IMR-90 (cell line): ENCODE data around the gene FXYD6. TPM values are rescaled to one million over a fixed set of nuclear protein-coding genes. Genes with fewer than 3 reads are reported as not detected.

Source experiments
- ATAC-seq: fragments of 200-7000 bp; cut with Tn5 transposase; 2 replicates; pipeline ENCODE4 v1.9.1; 2020; ENCODE audit warnings: low read depth, mild to moderate bottlenecking, moderate library complexity
- BruUV-seq: library from RNA; stranded (reverse); fragments of 400-500 nt; replicated peaks from 2 replicates; lab custom pipeline; 2021; lab: Mats Ljungman, UMichigan
- CTCF ChIA-PET: fragments of 300-600 bp; formaldehyde crosslinking; extraction: SDS; loops from one replicate; lab custom pipeline; 2021; ENCODE audit warnings: antibody characterized with exemption; lab: Yijun Ruan, JAX
- POLR2A ChIA-PET: fragments of 300-600 bp; sonication (Branson Sonifier 250); formaldehyde crosslinking; loops from one replicate; lab custom pipeline; 2022; ENCODE audit warnings: antibody characterized with exemption; ENCODE audit not compliant: unreplicated experiment; lab: Charles Lee
- DNase-seq: peaks from one replicate; pipeline ENCODE4 v3.0.0; 2013
- H2AFZ ChIP-seq: replicated peaks from 2 replicates; pipeline ENCODE3; 2013; ENCODE audit warnings: low read length, mild to moderate bottlenecking; ENCODE audit not compliant: poor library complexity
- H2AK5ac ChIP-seq: 2 replicates; pipeline ENCODE4 v1.6.1; 2013; ENCODE audit warnings: low read depth, low read length, inconsistent platforms
- H2AK9ac ChIP-seq: replicated peaks from 2 replicates; pipeline ENCODE3; 2013; ENCODE audit warnings: mild to moderate bottlenecking, low read depth, low read length, moderate library complexity; ENCODE audit not compliant: poor library complexity
- H2BK120ac ChIP-seq: 2 replicates; pipeline ENCODE4 v1.6.1; 2013; ENCODE audit warnings: low read depth, low read length, inconsistent platforms
- H2BK15ac ChIP-seq: 3 replicates; pipeline ENCODE4 v1.6.1; 2013; ENCODE audit warnings: low read depth, low read length, inconsistent platforms
- H2BK20ac ChIP-seq: 2 replicates; pipeline ENCODE4 v1.6.1; 2013; ENCODE audit warnings: low read depth, mild to moderate bottlenecking, inconsistent platforms, low read length, moderate library complexity
- H2BK5ac ChIP-seq: 2 replicates; pipeline ENCODE4 v1.6.1; 2013; ENCODE audit warnings: mild to moderate bottlenecking, low read depth, low read length, inconsistent platforms; ENCODE audit not compliant: poor library complexity, severe bottlenecking
- H3K14ac ChIP-seq: replicated peaks from 2 replicates; pipeline ENCODE4 v1.6.1; 2013; ENCODE audit warnings: low read depth, low read length, inconsistent platforms
- H3K18ac ChIP-seq: 2 replicates; pipeline ENCODE4 v1.6.1; 2013; ENCODE audit warnings: low read depth, low read length, control low read depth
- H3K23ac ChIP-seq: 2 replicates; pipeline ENCODE4 v1.6.1; 2013; ENCODE audit warnings: low read depth, low read length, inconsistent platforms
- H3K27ac ChIP-seq: 2 replicates; pipeline ENCODE4 v1.5.1; 2013; ENCODE audit warnings: mild to moderate bottlenecking, control low read depth, low read length; ENCODE audit not compliant: insufficient read depth
- H3K27me3 ChIP-seq: 2 replicates; pipeline ENCODE4 v1.6.1; 2013; ENCODE audit warnings: low read length; ENCODE audit not compliant: control insufficient read depth, insufficient read depth
- H3K36me3 ChIP-seq: 2 replicates; pipeline ENCODE4 v1.6.1; 2013; ENCODE audit warnings: low read length, mixed read lengths; ENCODE audit not compliant: control insufficient read depth, insufficient read depth
- H3K4ac ChIP-seq: 2 replicates; pipeline ENCODE4 v1.6.1; 2013; ENCODE audit warnings: low read depth, low read length, inconsistent platforms
- H3K4me1 ChIP-seq: 2 replicates; pipeline ENCODE4 v1.6.1; 2013; ENCODE audit warnings: low read length, mixed read lengths; ENCODE audit not compliant: control insufficient read depth, insufficient read depth
- H3K4me2 ChIP-seq: 2 replicates; pipeline ENCODE4 v1.6.1; 2013; ENCODE audit warnings: low read depth, mild to moderate bottlenecking, control low read depth, low read length, moderate library complexity
- H3K4me3 ChIP-seq: 2 replicates; pipeline ENCODE4 v1.5.1; 2013; ENCODE audit warnings: low read depth, mild to moderate bottlenecking, control low read depth, low read length, moderate library complexity; ENCODE audit not compliant: insufficient read depth
- H3K56ac ChIP-seq: 2 replicates; pipeline ENCODE4 v1.6.1; 2013; ENCODE audit warnings: low read length, inconsistent platforms; ENCODE audit not compliant: insufficient read depth; ENCODE audit errors: extremely low read depth
- H3K79me1 ChIP-seq, 2 experiments: 2 replicates each; pipeline ENCODE4 v1.6.1; 2013; ENCODE audit warnings: low read length in 2 of 2, inconsistent platforms in 1 of 2, low read depth in 1 of 2
- H3K9ac ChIP-seq: 2 replicates; pipeline ENCODE4 v1.6.1; 2013; ENCODE audit warnings: low read depth, low read length, control low read depth
- H3K9me1 ChIP-seq: 2 replicates; pipeline ENCODE4 v1.6.1; 2013; ENCODE audit warnings: low read length, inconsistent platforms; ENCODE audit not compliant: insufficient read depth
- H3K9me3 ChIP-seq: 2 replicates; pipeline ENCODE4 v1.6.1; 2013; ENCODE audit warnings: low read length; ENCODE audit not compliant: control insufficient read depth, insufficient read depth
- H4K20me1 ChIP-seq: 2 replicates; pipeline ENCODE4 v1.6.1; 2013; ENCODE audit warnings: low read length, inconsistent platforms; ENCODE audit not compliant: insufficient read depth
- H4K5ac ChIP-seq: 2 replicates; pipeline ENCODE4 v1.6.1; 2013; ENCODE audit warnings: mild to moderate bottlenecking, low read depth, low read length, control low read depth
- H4K8ac ChIP-seq, 2 experiments: 2 replicates each; pipeline ENCODE4 v1.6.1; 2013; ENCODE audit warnings: low read depth in 2 of 2, low read length in 2 of 2, control low read depth in 1 of 2, inconsistent platforms in 1 of 2
- H4K91ac ChIP-seq: 2 replicates; pipeline ENCODE4 v1.6.1; 2013; ENCODE audit warnings: low read depth, low read length, inconsistent platforms; ENCODE audit not compliant: insufficient read depth
- BHLHE40 ChIP-seq: fragments of 150-350 bp; IDR thresholded peaks from 2 replicates; pipeline ENCODE4 v1.6.1; 2016; ENCODE audit warnings: mild to moderate bottlenecking, low read depth, low read length
- CEBPB ChIP-seq: IDR thresholded peaks from 2 replicates; pipeline ENCODE4 v1.6.1; 2012; ENCODE audit warnings: low read depth, low read length, improper control_type of control experiment
- CHD1 ChIP-seq: IDR thresholded peaks from 2 replicates; pipeline ENCODE4 v1.6.1; 2012; ENCODE audit warnings: low read depth, low read length, improper control_type of control experiment
- CTCF ChIP-seq: conservative IDR thresholded peaks from 2 replicates; pipeline ENCODE4 v1.5.1; 2012; ENCODE audit warnings: mild to moderate bottlenecking, low read depth, low read length, improper control_type of control experiment
- ELK1 ChIP-seq: fragments of 150-350 bp; IDR thresholded peaks from 2 replicates; pipeline ENCODE4 v1.6.1; 2016; ENCODE audit warnings: low read depth, mild to moderate bottlenecking, low read length, moderate library complexity, borderline replicate concordance
- FOS ChIP-seq: fragments of 150-350 bp; IDR thresholded peaks from 2 replicates; pipeline ENCODE4 v1.6.1; 2016; ENCODE audit warnings: low read depth, low read length
- MAFK ChIP-seq: IDR thresholded peaks from 2 replicates; pipeline ENCODE4 v1.6.1; 2012; ENCODE audit warnings: low read depth, low read length, improper control_type of control experiment
- MAZ ChIP-seq: IDR thresholded peaks from 2 replicates; pipeline ENCODE4 v1.6.1; 2012; ENCODE audit warnings: low read depth, mild to moderate bottlenecking, low read length, improper control_type of control experiment, moderate library complexity, borderline replicate concordance
- MXI1 ChIP-seq: IDR thresholded peaks from 2 replicates; pipeline ENCODE4 v1.6.1; 2012; ENCODE audit warnings: low read depth, mild to moderate bottlenecking, low read length, moderate library complexity, borderline replicate concordance
- NFE2L2 ChIP-seq: fragments of 150-350 bp; IDR thresholded peaks from 2 replicates; pipeline ENCODE4 v1.6.1; 2016; ENCODE audit warnings: low read depth, mild to moderate bottlenecking, low read length
- POLR2A ChIP-seq: IDR thresholded peaks from 2 replicates; pipeline ENCODE4 v1.6.1; 2012; ENCODE audit warnings: mild to moderate bottlenecking, low read depth, low read length
- RAD21 ChIP-seq: IDR thresholded peaks from 2 replicates; pipeline ENCODE4 v1.6.1; 2012; ENCODE audit warnings: low read length, improper control_type of control experiment
- RCOR1 ChIP-seq: IDR thresholded peaks from 2 replicates; pipeline ENCODE4 v1.6.1; 2012; ENCODE audit warnings: mild to moderate bottlenecking, low read length, improper control_type of control experiment; ENCODE audit not compliant: insufficient replicate concordance
- RFX5 ChIP-seq: IDR thresholded peaks from 2 replicates; pipeline ENCODE4 v1.8.0; 2012; ENCODE audit warnings: low read depth, mild to moderate bottlenecking, low read length, moderate library complexity
- SMC3 ChIP-seq: fragments of 150-350 bp; IDR thresholded peaks from 2 replicates; pipeline ENCODE4 v1.6.1; 2016; ENCODE audit warnings: low read depth, mild to moderate bottlenecking, antibody characterized with exemption, low read length, moderate library complexity
- USF2 ChIP-seq: fragments of 150-350 bp; IDR thresholded peaks from 2 replicates; pipeline ENCODE4 v1.6.1; 2017; ENCODE audit warnings: mild to moderate bottlenecking, antibody characterized with exemption, low read length, low read depth
- WGBS, 2 experiments: methylation state at CpG; one replicate each; pipeline versions ENCODE4 v1.1.5 to v1.1.7; 2013; ENCODE audit warnings: missing lambda C conversion rate in 2 of 2; ENCODE audit not compliant: insufficient read length in 1 of 2; ENCODE audit errors: extremely low coverage in 2 of 2; 5-methylcytosine and 5-hydroxymethylcytosine counted together
- dilution Hi-C: fragments of 300-500 bp; cut with HindIII; formaldehyde crosslinking; loops from one replicate; pipeline ENCODE4 v1.14.3; 2018; ENCODE audit warnings: low sequenced_read_pairs; ENCODE audit not compliant: unreplicated experiment
- in situ Hi-C: fragments of 300-500 bp; cut with MboI; formaldehyde crosslinking; loops from 3 replicates; pipeline ENCODE4 v1.14.3; 2019; ENCODE audit warnings: low sequenced_read_pairs, inconsistent platforms, mixed read lengths
- intact Hi-C: fragments of 100-400 bp; cut with micrococcal nuclease; formaldehyde crosslinking; loops from 2 replicates; pipeline ENCODE4 v1.10.0; 2022
- polyA plus RNA-seq, 3 experiments: library from polyadenylated mRNA; depleted of rRNA; stranded (reverse); fragments of >200 nt; gene quantifications; 2 replicates each; pipeline ENCODE4 v1.2.3, GENCODE V29; 2012; ENCODE audit warnings: low replicate concordance in 1 of 3
- total RNA-seq: library from RNA; depleted of rRNA; stranded (reverse); fragments of >200 nt; gene quantifications from 2 replicates; pipeline ENCODE4 v1.2.3, GENCODE V29; 2012

The FXYD6 gene
- total and polyA plus RNA-seq, 2 of the 4 experiments (the other 2 are of a cell fraction): 0.32 TPM; not detected in 1

GRCh38 chr11:117792241-117792640, 84.2 kb downstream of the FXYD6 start:
- Histone ChIP-seq H3K9me1 (no peaks in the 10 kb centered on the region), H2AK5ac (no peak overlapping the region), H4K5ac (no peak overlapping the region), H4K8ac (no peak overlapping the region), H3K36me3 (no peaks in the 10 kb centered on the region), H3K27ac (no peak overlapping the region), H2BK120ac (no peak overlapping the region), H3K27me3 (peaks cover 32% of the 10 kb centered on the region), H4K91ac (no peak overlapping the region), H3K4me3 (no peak overlapping the region), H3K23ac (no peak overlapping the region), H3K4me1 (no peaks in the 10 kb centered on the region), H3K9ac (no peak overlapping the region), H2AK9ac (no peak overlapping the region), H2BK20ac (no peak overlapping the region), H2BK5ac (no peak overlapping the region), H3K18ac (no peak overlapping the region), H3K4me2 (no peak overlapping the region), H3K4ac (no peak overlapping the region), H3K56ac (no peak overlapping the region), H3K79me1 (no peaks in the 10 kb centered on the region), H3K14ac (no peak overlapping the region), H4K20me1 (no peaks in the 10 kb centered on the region), H3K9me3 (no peaks in the 10 kb centered on the region), H2BK15ac (no peak overlapping the region), H2AFZ (no peak overlapping the region)
- CTCF ChIA-PET: no interaction called here
- no peak for ATAC-seq
- intact Hi-C loops (no loop called here), dilution Hi-C loops (no loop called here), in situ Hi-C loops (no loop called here)
- TF ChIP-seq RFX5 (no peak), MAFK (no peak), RAD21 (no peak), SMC3 (no peak), POLR2A (no peak), CHD1 (no peak), USF2 (no peak), FOS (no peak), CEBPB (no peak), MXI1 (no peak), BHLHE40 (no peak), CTCF (no peak), ELK1 (no peak), NFE2L2 (no peak), MAZ (no peak), RCOR1 (no peak)
- no peak for DNase-seq
- BruUV-seq: no TSS peak
- no CpG with 5 or more reads among the region's 5 CpGs for WGBS, 2 experiments
- POLR2A ChIA-PET: no interaction called here
